Stimulated activated naive CD8-positive, alpha-beta T cell treated with anti-CD3 and anti-CD28 coated beads, Interleukin-15, amount 100 ng/mL, for 72 hours (primary cell): Measurements from ENCODE around the gene SAMMSON.

Source experiments
- ATAC-seq: fragments of 150-1000 bp; cut with Tn5 transposase; 2 replicates; pipeline ENCODE4 v1.10.0; 2021; ENCODE audit warnings: mild to moderate bottlenecking, moderate library complexity
- DNase-seq, 2 donors: peaks; one replicate each; pipeline ENCODE4 v3.0.0; 2021 to 2022
- H3K27ac Mint-ChIP-seq, 2 donors: one replicate each; pipeline ENCODE4 v1.8.0; 2022; ENCODE audit warnings: mild to moderate bottlenecking in 2 of 2, mixed read lengths in 2 of 2, moderate library complexity in 2 of 2
- H3K27me3 Mint-ChIP-seq: one replicate; pipeline ENCODE4 v1.8.0; 2022; ENCODE audit warnings: mixed read lengths
- H3K4me1 Mint-ChIP-seq: one replicate; pipeline ENCODE4 v1.8.0; 2022; ENCODE audit warnings: mild to moderate bottlenecking, mixed read lengths
- H3K4me3 Mint-ChIP-seq, 2 donors: one replicate each; pipeline ENCODE4 v1.8.0; 2022; ENCODE audit warnings: mild to moderate bottlenecking in 2 of 2, mixed read lengths in 2 of 2, moderate library complexity in 1 of 2
- H3K9me3 Mint-ChIP-seq, 2 donors: one replicate each; pipeline ENCODE4 v1.8.0; 2022; ENCODE audit warnings: mixed read lengths in 2 of 2

The SAMMSON gene

DNA sequence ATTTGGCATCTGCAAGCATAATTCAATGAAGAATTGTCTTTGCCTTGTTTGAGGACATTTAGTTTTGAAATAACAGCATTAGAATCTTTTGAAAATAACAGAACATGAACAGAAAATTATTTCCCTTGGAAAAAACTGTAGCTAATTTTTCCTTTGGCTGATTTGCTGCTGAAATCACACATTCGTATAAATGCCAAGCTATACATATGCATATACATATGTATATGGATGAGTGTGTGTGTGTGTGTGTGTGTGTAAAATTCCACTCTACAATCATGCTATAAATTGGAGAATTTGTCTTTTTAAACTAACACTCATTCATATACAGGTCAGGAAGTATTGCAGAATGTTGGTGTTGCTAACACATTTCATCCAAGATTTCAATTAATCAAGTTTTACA lies 57.9 kb downstream of the SAMMSON start:
- ATAC-seq (no peak), DNase-seq (no peak)
- Mint-ChIP-seq H3K27me3 (peaks cover 29% of the 10 kb centered on the region), H3K27ac (no peak overlapping the region), H3K4me3 (no peak overlapping the region), H3K9me3 (no peaks in the 10 kb centered on the region), H3K4me1 (peaks cover 8% of the 10 kb centered on the region)

DNA sequence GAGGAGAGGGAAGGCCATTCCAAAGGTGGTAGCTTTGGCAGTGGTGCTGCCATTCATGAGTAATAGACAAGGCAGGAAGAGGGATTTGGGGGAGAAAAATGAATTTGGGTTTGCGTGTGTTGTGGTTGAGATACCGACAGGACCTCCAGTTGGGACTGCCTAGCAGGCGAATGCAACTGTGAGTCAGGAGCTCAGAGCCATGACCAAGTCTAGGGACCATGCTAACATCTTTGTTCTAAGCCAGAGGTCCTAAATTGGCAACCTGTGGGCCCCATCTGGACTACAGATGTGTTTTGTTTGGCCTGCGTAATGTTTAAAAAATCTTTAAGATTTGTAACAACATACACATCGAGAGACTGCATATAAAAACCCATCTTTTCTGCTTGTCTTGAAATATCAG lies 61.6 kb downstream of the SAMMSON start:
- ATAC-seq (no peak), DNase-seq (no peak)
- Mint-ChIP-seq H3K27me3 (peaks cover 12% of the 10 kb centered on the region), H3K4me3 (no peak overlapping the region), H3K9me3 (no peaks in the 10 kb centered on the region), H3K27ac (no peak overlapping the region), H3K4me1 (no peaks in the 10 kb centered on the region)

DNA sequence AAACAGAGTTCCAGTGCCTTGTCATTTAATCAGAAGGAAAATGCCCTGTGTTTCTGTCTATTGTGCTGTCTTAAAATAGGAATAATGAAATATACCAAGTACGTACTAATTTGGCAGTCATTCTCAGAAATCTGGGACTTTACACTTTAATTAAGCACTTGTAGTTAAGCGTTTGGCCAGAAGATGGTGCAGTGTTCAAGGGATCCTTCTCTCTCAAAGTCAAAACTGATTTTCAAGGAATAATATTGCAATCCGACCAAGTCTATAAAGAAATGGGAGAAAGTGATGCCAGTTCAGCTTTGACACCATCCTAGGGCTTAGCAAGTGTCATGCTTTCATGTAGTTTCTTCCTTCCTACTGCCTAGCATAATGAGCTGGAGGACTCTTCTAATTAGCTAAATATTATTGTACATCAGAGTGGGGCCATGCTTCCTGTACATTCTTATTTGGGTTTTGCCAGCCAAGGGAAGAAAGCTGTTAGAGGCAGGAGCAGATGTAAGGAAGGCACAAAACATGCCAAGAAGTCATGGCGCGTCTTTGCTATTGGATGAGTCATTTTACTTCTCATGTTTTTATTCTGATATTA lies 64.8 kb downstream of the SAMMSON start:
- ATAC-seq (no peak), DNase-seq (peak in 1 of 2 donors; percentile 3)
- no peak overlapping the region for H3K4me3 Mint-ChIP-seq
- no peak overlapping the region for H3K27ac Mint-ChIP-seq
- peaks cover 9% of the 10 kb centered on the region for H3K27me3 Mint-ChIP-seq
- H3K9me3 Mint-ChIP-seq: no peaks in the 10 kb centered on the region
- no peaks in the 10 kb centered on the region for H3K4me1 Mint-ChIP-seq

DNA sequence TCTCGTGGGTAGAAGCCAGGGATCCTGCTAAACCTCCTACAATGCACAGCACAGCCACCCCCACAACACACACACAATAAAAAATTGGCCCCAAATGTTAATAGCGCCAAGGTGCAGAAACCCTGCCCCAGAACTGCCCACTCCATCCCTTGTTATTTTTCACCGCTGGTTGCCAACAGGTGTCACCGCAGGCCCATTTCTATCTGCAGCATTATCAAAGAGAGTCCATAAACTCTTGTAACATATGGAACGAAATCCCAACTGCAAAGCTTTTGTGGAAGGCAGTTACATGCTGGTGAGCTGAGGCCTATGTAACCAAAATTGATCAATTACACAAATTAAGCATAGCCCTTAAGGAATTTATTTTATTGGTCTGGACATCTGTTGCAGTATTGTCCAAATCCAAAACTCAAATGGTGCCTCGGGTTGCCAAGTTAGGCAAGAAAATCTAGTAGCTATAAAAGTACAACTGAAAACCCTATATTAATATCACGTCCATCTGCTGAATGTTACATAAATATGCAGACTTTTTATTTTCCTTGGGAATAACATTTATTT lies 66.2 kb downstream of the SAMMSON start:
- H3K9me3 Mint-ChIP-seq: no peaks in the 10 kb centered on the region
- peaks cover 11% of the 10 kb centered on the region for H3K27me3 Mint-ChIP-seq
- H3K4me3 Mint-ChIP-seq: no peak overlapping the region
- DNase-seq (no peak), ATAC-seq (no peak)
- H3K27ac Mint-ChIP-seq: no peak overlapping the region
- H3K4me1 Mint-ChIP-seq: no peaks in the 10 kb centered on the region

DNA sequence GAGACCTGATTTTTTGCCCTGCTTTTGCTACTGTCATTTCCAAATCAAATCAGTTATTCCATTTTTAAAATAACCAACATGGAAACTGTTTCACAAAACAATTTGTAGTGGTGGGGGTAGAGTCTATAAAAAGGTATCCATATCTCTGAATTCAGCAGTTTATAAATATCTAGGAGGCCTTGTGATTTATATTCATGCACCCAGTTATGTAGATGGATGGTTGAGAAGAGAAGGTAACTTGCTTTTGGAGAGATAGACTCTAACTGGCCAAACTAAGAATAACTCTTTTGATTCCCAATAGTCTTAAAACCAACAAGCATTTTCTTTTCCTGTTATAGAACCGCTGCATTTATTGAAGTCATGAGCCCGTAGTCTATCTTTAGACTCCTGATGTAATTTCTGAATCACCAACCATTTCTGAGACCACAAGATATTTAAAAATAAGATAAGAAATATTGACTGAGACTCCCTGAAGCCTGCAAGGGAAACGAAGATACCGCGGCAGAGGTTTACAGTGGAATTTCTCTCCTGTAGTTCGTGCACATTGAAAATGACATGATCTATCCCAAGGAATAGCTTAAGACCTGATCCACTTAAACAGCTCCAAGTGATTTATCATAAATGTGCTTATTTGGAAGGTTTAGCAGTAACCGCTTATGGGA lies 68.5 kb downstream of the SAMMSON start:
- Mint-ChIP-seq H3K27me3 (peaks cover 30% of the 10 kb centered on the region), H3K4me1 (no peaks in the 10 kb centered on the region), H3K27ac (no peak overlapping the region), H3K9me3 (no peaks in the 10 kb centered on the region), H3K4me3 (no peak overlapping the region)
- DNase-seq (no peak), ATAC-seq (no peak)

DNA sequence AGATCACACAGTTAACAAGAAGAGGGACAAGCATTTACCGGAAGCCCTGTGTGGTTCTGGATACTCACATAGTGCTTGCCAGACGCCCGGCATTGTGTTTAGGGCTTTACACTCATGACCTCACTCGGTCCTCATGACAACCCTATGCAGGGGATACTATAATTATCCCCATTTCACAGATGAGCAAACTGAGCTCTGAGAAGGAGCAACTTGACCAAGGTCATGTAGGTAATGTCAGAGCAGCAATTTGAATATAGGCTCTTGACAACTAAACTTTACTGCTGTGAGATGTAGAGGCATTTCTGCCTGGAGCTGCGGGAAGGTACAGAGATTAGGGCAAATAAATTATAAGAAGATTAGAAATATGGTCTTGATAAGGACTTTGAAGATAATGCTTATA lies 70.0 kb downstream of the SAMMSON start:
- H3K27me3 Mint-ChIP-seq: peaks cover 24% of the 10 kb centered on the region
- H3K4me3 Mint-ChIP-seq: no peak overlapping the region
- DNase-seq (no peak), ATAC-seq (no peak)
- no peaks in the 10 kb centered on the region for H3K9me3 Mint-ChIP-seq
- no peak overlapping the region for H3K27ac Mint-ChIP-seq
- H3K4me1 Mint-ChIP-seq: no peaks in the 10 kb centered on the region

DNA sequence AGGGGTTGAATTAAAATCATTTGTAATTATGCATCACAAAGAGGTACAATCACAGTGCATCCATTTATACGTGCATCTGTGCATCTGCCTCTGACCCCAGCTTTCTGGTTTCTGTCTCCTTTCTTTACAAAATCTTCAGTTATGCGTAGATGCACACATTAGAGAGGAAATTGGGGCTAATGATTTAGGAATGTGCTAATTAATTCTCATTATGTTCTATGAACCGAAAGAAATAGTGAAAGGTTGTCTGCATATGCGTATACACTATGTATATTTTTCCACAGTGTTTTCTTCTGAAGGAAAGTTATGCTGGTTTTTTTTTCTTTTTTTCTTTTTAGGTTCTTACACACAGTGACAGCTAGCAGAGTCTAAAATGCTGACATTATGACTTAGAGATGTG lies 71.6 kb downstream of the SAMMSON start:
- H3K4me1 Mint-ChIP-seq: no peaks in the 10 kb centered on the region
- peaks cover 36% of the 10 kb centered on the region for H3K27me3 Mint-ChIP-seq
- DNase-seq (no peak), ATAC-seq (no peak)
- H3K27ac Mint-ChIP-seq: no peak overlapping the region
- H3K9me3 Mint-ChIP-seq: no peaks in the 10 kb centered on the region
- no peak overlapping the region for H3K4me3 Mint-ChIP-seq

DNA sequence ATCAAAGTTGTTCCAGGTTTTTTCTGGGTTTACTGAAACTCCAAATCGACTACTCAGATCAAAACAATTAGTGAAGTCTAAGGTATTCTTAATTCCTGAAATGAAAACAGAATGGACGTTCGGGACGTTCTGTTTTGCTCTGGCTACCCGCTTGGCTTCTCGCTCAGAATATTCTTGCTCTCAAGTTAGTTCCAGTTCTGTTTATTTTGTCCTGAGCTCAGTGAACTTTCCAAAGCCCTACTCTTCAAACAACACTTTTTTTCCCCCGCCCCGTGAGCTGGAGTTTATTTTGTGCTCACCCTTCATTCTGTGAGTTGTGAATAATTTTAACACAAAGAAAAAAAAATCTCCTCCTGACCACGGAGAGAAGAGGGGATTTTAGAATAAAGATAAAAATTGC lies 72.6 kb downstream of the SAMMSON start:
- no peak for ATAC-seq
- H3K4me1 Mint-ChIP-seq: no peaks in the 10 kb centered on the region
- H3K9me3 Mint-ChIP-seq: no peaks in the 10 kb centered on the region
- H3K4me3 Mint-ChIP-seq: no peak overlapping the region
- no peak for DNase-seq
- no peak overlapping the region for H3K27ac Mint-ChIP-seq
- H3K27me3 Mint-ChIP-seq: peaks cover 44% of the 10 kb centered on the region

DNA sequence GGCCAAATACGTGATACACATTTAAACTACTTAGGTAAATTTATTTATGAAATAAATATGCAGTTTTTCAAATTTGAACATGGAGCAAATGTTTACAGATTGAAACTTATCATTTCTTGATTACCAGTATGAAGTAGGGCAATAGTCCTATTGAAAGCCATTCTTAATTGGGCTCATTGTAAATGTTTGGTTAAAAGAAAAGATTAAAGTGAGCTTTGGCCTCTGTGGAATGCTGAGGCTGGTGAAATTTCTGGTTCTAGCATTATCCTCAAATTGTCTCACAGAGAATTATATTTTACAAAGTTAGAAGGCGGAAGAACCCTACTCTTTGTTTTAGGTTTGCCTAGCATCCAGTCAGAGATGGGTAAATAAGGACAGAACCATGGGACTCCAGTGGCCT lies 73.2 kb downstream of the SAMMSON start:
- DNase-seq (no peak), ATAC-seq (no peak)
- peaks cover 44% of the 10 kb centered on the region for H3K27me3 Mint-ChIP-seq
- no peak overlapping the region for H3K4me3 Mint-ChIP-seq
- H3K4me1 Mint-ChIP-seq: no peaks in the 10 kb centered on the region
- no peak overlapping the region for H3K27ac Mint-ChIP-seq
- no peaks in the 10 kb centered on the region for H3K9me3 Mint-ChIP-seq

DNA sequence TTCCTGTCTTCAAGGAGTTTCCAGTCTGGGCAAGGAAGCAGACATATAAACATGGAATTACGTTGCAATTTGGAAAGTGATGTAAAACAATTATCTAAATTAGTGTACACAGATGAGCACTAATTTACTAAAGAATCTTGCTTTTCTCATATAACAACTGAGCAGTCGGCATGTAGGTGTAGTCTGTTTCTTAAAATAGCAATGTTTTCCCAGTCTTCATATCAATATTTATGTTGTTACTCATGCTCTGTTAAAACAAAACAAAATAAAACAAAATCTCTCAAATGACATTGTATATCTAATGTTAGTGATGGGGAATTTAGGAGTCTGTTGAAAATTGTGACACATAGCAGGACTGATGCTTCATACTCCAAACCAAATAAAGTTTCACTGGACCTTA lies 75.6 kb downstream of the SAMMSON start:
- peaks cover 55% of the 10 kb centered on the region for H3K27me3 Mint-ChIP-seq
- no peak overlapping the region for H3K27ac Mint-ChIP-seq
- no peaks in the 10 kb centered on the region for H3K4me1 Mint-ChIP-seq
- ATAC-seq (no peak), DNase-seq (no peak)
- H3K9me3 Mint-ChIP-seq: no peaks in the 10 kb centered on the region
- no peak overlapping the region for H3K4me3 Mint-ChIP-seq

DNA sequence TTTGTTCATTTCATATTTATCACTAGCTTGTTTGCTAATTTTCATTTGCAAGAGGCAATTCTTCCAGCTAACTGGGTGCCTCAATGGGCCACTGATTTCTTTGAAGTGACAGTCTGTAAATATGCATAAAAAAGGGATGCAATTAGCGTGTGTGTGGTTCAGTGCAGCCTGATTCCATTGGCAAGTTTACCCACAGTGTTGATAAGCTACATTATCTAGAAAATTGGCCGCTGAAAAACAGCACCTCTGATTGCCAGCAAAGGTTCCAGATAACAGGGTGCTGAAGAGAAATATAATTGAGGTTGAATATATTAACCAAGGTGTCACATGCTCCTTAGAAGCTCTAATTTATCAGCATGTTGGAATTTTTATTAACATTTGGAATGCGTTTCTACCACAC lies 76.9 kb downstream of the SAMMSON start:
- no peaks in the 10 kb centered on the region for H3K4me1 Mint-ChIP-seq
- peaks cover 58% of the 10 kb centered on the region for H3K27me3 Mint-ChIP-seq
- no peak for ATAC-seq
- no peak overlapping the region for H3K4me3 Mint-ChIP-seq
- no peaks in the 10 kb centered on the region for H3K9me3 Mint-ChIP-seq
- DNase-seq: no peak
- no peak overlapping the region for H3K27ac Mint-ChIP-seq

DNA sequence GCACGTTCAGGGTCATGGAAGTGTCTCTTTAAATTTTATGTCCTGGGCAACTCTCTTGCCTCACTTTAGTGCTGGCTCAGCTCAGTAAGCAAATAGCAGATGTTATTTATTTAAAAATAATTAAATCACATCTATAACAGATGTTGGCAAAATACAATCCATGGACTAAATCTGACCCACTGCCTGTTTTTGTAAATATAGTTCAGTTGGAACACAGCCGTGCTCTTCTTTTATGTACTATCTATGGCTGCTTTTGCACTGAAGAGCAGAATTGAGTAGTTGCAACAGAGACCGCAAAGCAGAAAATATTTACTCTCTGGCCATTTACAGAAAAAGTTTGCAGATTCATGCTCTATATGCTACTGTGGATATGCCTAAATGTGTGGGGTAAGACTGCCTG lies 79.2 kb downstream of the SAMMSON start:
- Mint-ChIP-seq H3K27ac (no peak overlapping the region), H3K4me3 (no peak overlapping the region), H3K27me3 (peaks cover 52% of the 10 kb centered on the region), H3K9me3 (no peaks in the 10 kb centered on the region), H3K4me1 (no peaks in the 10 kb centered on the region)
- DNase-seq: no peak
- no peak for ATAC-seq

DNA sequence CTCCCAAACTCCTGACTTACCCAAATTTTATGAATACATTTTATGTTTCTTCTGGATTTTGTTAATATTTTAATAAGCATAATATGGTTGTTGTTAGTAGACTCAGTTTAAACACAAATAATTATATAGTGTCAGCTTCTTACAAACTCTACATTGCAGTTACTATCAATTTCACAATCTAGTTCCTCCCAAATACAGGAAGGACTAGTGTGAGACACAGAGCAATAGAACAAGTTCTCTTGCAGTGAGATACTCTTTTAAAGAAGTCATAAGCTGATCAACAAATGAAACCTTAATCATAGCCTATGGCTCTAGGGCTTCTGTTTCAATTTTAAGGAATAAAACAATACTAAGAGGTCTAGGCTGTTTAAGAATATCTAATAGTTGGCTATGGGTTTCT lies 86.1 kb downstream of the SAMMSON start:
- H3K27ac Mint-ChIP-seq: no peak overlapping the region
- no peaks in the 10 kb centered on the region for H3K4me1 Mint-ChIP-seq
- H3K27me3 Mint-ChIP-seq: peaks cover 14% of the 10 kb centered on the region
- no peak for DNase-seq
- ATAC-seq: no peak
- H3K4me3 Mint-ChIP-seq: no peak overlapping the region
- no peaks in the 10 kb centered on the region for H3K9me3 Mint-ChIP-seq

DNA sequence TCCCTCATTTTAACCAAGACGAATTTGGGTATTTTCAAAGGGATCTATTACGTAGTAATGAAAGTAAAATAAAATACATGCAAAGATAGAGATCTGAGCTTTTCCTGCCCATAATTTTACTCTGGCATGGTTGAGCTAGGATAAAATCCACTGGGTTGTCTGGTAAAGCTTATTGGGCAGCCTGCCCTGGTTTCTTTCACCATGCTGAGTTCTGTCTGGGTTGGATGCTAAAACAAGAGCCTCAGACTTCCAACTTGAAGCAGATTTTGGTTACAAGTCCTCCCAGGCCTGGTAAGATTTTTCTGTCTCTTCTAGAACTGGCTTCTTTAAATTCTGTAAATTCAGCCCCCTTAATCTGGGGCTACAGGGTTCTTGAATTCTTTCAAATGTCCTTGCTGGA lies 86.8 kb downstream of the SAMMSON start:
- H3K27me3 Mint-ChIP-seq: peaks cover 9% of the 10 kb centered on the region
- no peak overlapping the region for H3K27ac Mint-ChIP-seq
- no peaks in the 10 kb centered on the region for H3K4me1 Mint-ChIP-seq
- no peak overlapping the region for H3K4me3 Mint-ChIP-seq
- DNase-seq (no peak), ATAC-seq (no peak)
- H3K9me3 Mint-ChIP-seq: no peaks in the 10 kb centered on the region

DNA sequence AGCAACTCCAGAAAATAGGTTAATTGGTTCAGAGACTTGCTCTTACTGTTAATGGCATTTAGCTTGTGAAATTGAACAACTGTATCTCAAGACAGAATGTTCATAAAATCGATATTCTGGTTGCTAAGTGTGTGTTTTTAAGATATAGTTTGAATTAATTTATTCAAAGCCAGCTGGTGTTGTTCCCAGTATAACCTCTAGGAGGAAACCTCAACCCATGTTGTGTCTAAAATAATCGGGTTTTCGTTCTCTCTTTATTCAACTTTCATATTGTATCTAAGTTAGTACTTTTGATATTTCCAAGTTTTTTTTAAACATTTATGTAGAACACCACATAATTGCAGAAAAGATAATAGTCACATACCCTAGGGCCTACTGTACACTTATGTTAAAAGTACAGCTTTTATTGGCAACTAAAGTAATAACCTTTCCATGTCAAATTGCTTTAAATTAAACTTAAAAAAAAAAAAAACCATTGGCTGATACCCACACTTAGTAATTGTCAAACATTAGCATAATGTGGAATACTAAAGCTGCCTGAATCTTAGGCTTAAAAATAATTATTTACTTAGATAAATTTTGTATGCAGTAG lies 90.9 kb downstream of the SAMMSON start:
- peaks cover 17% of the 10 kb centered on the region for H3K27me3 Mint-ChIP-seq
- H3K9me3 Mint-ChIP-seq: no peaks in the 10 kb centered on the region
- no peak overlapping the region for H3K27ac Mint-ChIP-seq
- no peaks in the 10 kb centered on the region for H3K4me1 Mint-ChIP-seq
- DNase-seq (no peak), ATAC-seq (no peak)
- no peak overlapping the region for H3K4me3 Mint-ChIP-seq

DNA sequence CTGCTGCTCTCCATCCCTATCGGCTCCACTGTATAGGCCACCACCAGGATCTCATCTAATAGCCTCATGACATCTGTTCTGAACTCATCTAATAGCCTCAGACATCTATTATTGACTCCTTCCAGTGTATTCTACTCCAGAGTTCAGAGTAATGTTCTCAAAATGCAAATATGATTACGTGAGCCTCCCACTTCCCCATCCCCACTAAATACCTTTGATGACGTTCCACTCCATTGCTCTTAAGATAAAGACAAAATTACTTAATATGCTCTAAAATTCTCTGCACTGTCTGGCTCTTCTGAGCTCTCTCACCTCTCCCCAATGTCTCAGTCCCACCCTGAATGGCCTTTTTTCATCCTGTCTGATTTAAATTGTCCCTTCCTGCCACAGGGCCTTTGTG lies 94.7 kb downstream of the SAMMSON start:
- ATAC-seq (no peak), DNase-seq (no peak)
- Mint-ChIP-seq H3K4me3 (no peak overlapping the region), H3K4me1 (peaks cover 11% of the 10 kb centered on the region), H3K27ac (no peak overlapping the region), H3K9me3 (no peaks in the 10 kb centered on the region), H3K27me3 (peaks cover 17% of the 10 kb centered on the region)
